GM10248 (cell line): Measurements from ENCODE around the gene TTYH3.

Experiments
- CTCF ChIA-PET: fragments of 300-600 bp; sonication (Branson Sonifier 250); formaldehyde crosslinking; extraction: SDS; loops from one replicate; lab custom pipeline; 2021; ENCODE audit warnings: antibody characterized with exemption; lab: Yijun Ruan, JAX
- POLR2A ChIA-PET: fragments of 350-650 bp; sonication (Branson Sonifier 250); formaldehyde crosslinking; extraction: SDS; loops from one replicate; lab custom pipeline; 2020; ENCODE audit warnings: antibody characterized with exemption; lab: Yijun Ruan, JAX
- DNase-seq: peaks from one replicate; pipeline ENCODE4 v3.0.0; 2012; ENCODE audit errors: extremely low spot score
- TF ChIP-seq, protein P1 (sequence below): IDR thresholded peaks from 2 replicates; pipeline ENCODE4 v1.5.1; 2012; ENCODE audit warnings: mild to moderate bottlenecking, low read depth; ENCODE audit errors: extremely low read depth, missing control alignments, control extremely low read depth

TTYH3 gene

DNA sequence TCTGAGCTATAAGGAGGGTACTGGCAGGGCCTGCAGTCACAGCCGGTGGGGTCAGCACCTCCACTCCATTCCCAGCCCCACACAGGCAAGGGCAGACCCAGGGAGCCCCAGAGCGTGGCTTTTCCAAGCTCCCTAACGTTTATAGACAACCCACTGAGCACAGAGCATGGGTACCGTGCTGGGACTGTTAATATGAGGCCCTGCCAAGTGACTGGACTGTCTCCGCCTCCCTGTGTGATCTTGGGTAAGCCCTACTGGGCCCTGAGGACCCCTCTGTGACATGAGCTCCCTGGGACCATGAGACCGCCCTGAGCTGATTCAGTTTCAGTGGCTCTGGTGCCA, 12.4 kb downstream of the TTYH3 start:
- TF ChIP-seq, protein P1, sequence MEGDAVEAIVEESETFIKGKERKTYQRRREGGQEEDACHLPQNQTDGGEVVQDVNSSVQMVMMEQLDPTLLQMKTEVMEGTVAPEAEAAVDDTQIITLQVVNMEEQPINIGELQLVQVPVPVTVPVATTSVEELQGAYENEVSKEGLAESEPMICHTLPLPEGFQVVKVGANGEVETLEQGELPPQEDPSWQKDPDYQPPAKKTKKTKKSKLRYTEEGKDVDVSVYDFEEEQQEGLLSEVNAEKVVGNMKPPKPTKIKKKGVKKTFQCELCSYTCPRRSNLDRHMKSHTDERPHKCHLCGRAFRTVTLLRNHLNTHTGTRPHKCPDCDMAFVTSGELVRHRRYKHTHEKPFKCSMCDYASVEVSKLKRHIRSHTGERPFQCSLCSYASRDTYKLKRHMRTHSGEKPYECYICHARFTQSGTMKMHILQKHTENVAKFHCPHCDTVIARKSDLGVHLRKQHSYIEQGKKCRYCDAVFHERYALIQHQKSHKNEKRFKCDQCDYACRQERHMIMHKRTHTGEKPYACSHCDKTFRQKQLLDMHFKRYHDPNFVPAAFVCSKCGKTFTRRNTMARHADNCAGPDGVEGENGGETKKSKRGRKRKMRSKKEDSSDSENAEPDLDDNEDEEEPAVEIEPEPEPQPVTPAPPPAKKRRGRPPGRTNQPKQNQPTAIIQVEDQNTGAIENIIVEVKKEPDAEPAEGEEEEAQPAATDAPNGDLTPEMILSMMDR = no peak
- ChIA-PET CTCF (interaction anchor here (1.3 to 2.2 kb wide), 3 partner anchors 10 to 66 kb away, joined by 5 to 6 read pairs (median 6); no protein-coding TSS in a partner anchor), POLR2A (no interaction called here)
- no peak for DNase-seq

DNA sequence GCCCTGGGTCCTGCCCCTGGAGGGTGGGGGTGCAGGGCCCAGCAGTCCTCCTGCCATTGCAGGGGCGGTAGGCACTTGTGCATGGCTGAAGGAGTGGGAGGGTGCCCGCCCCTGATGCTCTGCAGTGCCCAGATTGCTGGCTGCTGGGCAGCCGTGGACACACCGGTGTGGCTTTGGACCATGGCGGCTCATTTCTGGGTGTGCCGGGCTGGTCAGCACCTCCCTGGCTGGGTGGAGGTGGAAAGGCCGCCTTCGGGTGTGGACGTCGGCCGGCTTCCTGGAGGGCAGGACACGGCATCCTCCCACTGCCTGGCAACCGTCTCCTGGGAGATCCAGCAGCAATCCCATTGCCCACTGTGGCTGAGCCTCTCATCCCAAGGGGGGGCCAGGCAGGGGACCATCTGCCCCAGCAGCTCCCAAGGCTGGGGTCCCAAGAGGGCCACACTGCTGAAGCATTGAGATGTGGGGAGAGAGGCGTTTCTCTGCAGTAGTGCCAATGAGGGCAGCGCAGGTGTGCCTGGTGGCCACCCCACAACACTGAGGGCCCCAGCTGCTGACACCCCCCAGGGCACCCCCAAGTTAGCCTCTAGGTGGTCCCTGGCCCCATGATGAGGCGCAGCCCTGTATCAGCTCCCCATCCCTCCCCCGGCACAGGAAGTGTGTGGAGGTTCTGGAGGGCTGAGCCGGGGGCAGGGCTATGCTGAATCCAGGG, 12.9 kb downstream of the TTYH3 start:
- ChIA-PET CTCF (interaction anchor here (0.9 to 2.2 kb wide), 6 partner anchors 9 to 74 kb away, joined by 3 to 6 read pairs (median 4); no protein-coding TSS in a partner anchor), POLR2A (interaction anchor here (0.6 kb wide), 1 partner anchor 46 kb away, joined by 4 read pairs; no protein-coding TSS in a partner anchor)
- TF ChIP-seq, protein P1 = no peak
- DNase-seq = no peak

DNA sequence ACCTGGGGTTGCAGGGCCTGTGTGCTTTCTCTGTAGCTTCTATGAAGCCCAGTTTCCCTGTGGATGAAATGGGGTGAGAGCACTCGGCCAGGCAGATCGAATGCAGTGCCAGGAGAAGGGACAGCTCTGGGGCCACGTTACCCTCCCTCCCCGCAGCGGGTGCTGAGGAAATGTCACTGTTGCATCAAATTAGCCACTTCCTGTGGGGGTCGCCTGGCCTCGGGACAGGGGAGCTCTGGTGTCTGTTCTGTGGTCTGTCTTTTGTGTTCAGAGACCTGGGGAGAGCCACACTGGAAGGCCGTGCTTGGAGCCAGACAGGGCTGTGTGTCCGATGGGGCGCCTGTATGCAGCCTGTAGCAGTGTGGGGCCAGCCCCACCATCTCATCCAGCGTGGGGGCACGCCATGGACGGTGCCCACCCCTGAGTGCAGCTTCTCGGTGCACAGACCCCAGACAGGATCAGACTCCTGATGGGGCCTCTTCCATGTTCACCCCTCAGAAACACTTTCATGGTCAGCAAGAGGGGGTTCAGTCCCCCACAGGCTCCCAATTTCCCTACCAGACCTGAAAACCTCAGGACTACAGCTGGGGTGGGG, 13.6 kb downstream of the TTYH3 start:
- ChIA-PET CTCF (interaction anchor here (0.9 to 2.2 kb wide), 5 partner anchors 8 to 73 kb away, joined by 3 to 6 read pairs (median 4); no protein-coding TSS in a partner anchor), POLR2A (interaction anchor here (0.6 kb wide), 1 partner anchor 45 kb away, joined by 4 read pairs; no protein-coding TSS in a partner anchor)
- DNase-seq = no peak

DNA sequence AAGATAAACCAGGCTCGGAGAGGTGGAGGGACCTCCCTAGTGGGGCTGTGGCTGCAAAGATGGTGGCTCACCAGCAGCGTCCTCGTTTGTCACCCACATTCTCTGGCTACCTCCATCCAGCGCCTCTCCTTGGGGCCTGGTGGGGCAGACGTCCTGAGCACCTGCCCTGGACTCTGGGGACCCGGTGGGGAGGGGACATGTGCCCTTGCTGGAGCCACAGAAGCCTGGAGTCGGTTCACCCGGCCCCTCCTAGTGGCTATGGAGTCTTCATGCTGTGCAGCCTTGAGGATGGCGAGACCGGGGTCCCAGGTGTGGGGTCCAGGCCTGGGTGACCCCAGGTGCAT, 14.5 kb downstream of the TTYH3 start:
- TF ChIP-seq, protein P1 = no peak
- POLR2A ChIA-PET = interaction anchor here (0.7 kb wide), 1 partner anchor 21 kb away, joined by 10 read pairs; no protein-coding TSS in a partner anchor
- CTCF ChIA-PET = no interaction called here

More for the DNA sequence above, 13.6 kb downstream of the TTYH3 start:
- TF ChIP-seq, protein P1 = no peak

DNA sequence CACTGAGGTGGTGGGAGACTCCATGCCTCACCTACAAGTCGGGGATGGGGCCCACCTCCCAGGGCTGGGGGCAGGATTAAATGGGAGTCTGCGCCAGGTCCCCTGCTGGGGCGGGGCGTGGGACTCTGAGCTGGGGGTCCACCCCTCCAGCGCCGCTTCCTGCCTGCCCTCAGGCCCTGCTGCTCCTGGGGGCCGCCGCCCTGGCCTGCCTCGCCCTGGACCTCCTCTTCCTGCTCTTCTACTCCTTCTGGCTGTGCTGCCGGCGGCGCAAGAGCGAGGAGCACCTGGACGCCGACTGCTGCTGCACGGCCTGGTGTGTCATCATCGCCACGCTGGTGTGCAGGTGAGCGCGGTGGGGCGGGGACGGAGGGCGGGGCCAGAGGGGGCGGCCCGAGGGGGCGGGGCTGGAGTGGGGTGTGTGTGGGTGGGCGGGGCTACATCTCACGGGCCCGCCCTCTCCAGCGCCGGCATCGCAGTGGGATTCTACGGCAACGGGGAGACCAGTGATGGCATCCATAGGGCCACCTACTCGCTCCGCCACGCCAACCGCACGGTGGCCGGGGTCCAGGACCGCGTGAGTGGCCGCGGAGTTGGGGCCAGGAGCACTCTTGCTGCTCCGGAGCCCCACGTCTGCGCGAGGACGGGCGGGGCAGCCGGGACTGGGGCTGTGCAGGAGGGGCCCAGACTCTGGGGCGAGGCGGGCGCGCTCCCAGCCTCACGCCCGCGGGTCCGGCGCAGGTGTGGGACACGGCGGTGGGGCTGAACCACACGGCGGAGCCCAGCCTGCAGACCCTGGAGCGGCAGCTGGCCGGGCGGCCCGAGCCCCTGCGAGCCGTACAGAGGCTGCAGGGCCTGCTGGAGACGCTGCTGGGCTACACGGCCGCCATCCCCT, 15.1 kb downstream of the TTYH3 start:
- TF ChIP-seq, protein P1 = no peak
- no peak for DNase-seq
- CTCF ChIA-PET = no interaction called here
- POLR2A ChIA-PET = no interaction called here

More for the DNA sequence above, 14.5 kb downstream of the TTYH3 start:
- no peak for DNase-seq
